Skeletal muscle tissue (tissue), 4 donors: ENCODE data around the gene L3MBTL4. TPM values are rescaled to one million over a fixed set of nuclear protein-coding genes. Genes with fewer than 3 reads are reported as not detected.

Experiments
- H3K27ac ChIP-seq: one replicate; pipeline ENCODE4 v1.7.0; 2013; ENCODE audit warnings: mild to moderate bottlenecking, low read depth, low read length, inconsistent platforms
- H3K27me3 ChIP-seq, 3 donors: one replicate each; pipeline ENCODE4 v1.7.0; 2013; ENCODE audit warnings: low read length in 3 of 3; ENCODE audit not compliant: control insufficient read depth in 3 of 3, insufficient read depth in 3 of 3
- H3K36me3 ChIP-seq, 3 donors: one replicate each; pipeline ENCODE4 v1.7.0; 2013; ENCODE audit warnings: low read length in 3 of 3; ENCODE audit not compliant: control insufficient read depth in 3 of 3, insufficient read depth in 3 of 3
- H3K4me1 ChIP-seq, 3 donors: one replicate each; pipeline ENCODE4 v1.7.0; 2013; ENCODE audit warnings: low read length in 3 of 3, mild to moderate bottlenecking in 3 of 3; ENCODE audit not compliant: control insufficient read depth in 3 of 3, insufficient read depth in 3 of 3
- H3K4me3 ChIP-seq, 3 donors: one replicate each; pipeline ENCODE4 v1.7.0; 2013; ENCODE audit warnings: low read length in 3 of 3
- H3K9ac ChIP-seq, 3 donors: one replicate each; pipeline ENCODE4 v1.7.0; 2013; ENCODE audit warnings: low read length in 3 of 3, mild to moderate bottlenecking in 3 of 3, moderate library complexity in 2 of 3, low read depth in 1 of 3
- H3K9me3 ChIP-seq, 3 donors: one replicate each; pipeline ENCODE4 v1.7.0; 2013; ENCODE audit warnings: low read length in 3 of 3; ENCODE audit not compliant: control insufficient read depth in 3 of 3
- total RNA-seq: library from RNA; depleted of rRNA; stranded (reverse); fragments of >200 nt; gene quantifications from one replicate; pipeline ENCODE4 v1.2.3, GENCODE V29; 2014
- donor health status: Osteomylitis.

L3MBTL4 gene
- total RNA-seq, 1 donor from 2014 or later: 5.2 TPM

GRCh38 chr18:6323319-6323889 is 91.3 kb downstream of the L3MBTL4 start:
- Histone ChIP-seq H3K9ac (no peak overlapping the region), H3K36me3 (no peaks in the 10 kb centered on the region), H3K4me1 (no peaks in the 10 kb centered on the region), H3K4me3 (no peak overlapping the region), H3K9me3 (peaks cover 0 to 6% (median 3%) of the 10 kb centered on the region in 3 donors), H3K27ac (no peak overlapping the region), H3K27me3 (no peaks in the 10 kb centered on the region)

- no peak overlapping the region for H3K4me3 ChIP-seq
Observed at GRCh38 chr18:6315517-6316331, 99.0 kb downstream of the L3MBTL4 start.

GRCh38 chr18:6313415-6313814 is 101.3 kb downstream of the L3MBTL4 start:
- Histone ChIP-seq H3K4me1 (no peaks in the 10 kb centered on the region), H3K36me3 (no peaks in the 10 kb centered on the region), H3K4me3 (no peak overlapping the region), H3K9ac (no peak overlapping the region), H3K27ac (no peak overlapping the region), H3K9me3 (no peaks in the 10 kb centered on the region), H3K27me3 (no peaks in the 10 kb centered on the region)

More at GRCh38 chr18:6315517-6316331, 99.0 kb downstream of the L3MBTL4 start:
- no peak overlapping the region for H3K9ac ChIP-seq
- no peaks in the 10 kb centered on the region for H3K9me3 ChIP-seq
- H3K27me3 ChIP-seq: no peaks in the 10 kb centered on the region
- no peaks in the 10 kb centered on the region for H3K4me1 ChIP-seq
- H3K27ac ChIP-seq: no peak overlapping the region
- no peaks in the 10 kb centered on the region for H3K36me3 ChIP-seq

- H3K4me1 ChIP-seq: no peaks in the 10 kb centered on the region
- H3K36me3 ChIP-seq: no peaks in the 10 kb centered on the region
- no peak overlapping the region for H3K4me3 ChIP-seq
- H3K27ac ChIP-seq: no peak overlapping the region
- H3K9me3 ChIP-seq: no peaks in the 10 kb centered on the region
- no peaks in the 10 kb centered on the region for H3K27me3 ChIP-seq
- H3K9ac ChIP-seq: no peak overlapping the region
Observed at GRCh38 chr18:6311456-6312215, 103.1 kb downstream of the L3MBTL4 start.

GRCh38 chr18:6310714-6311113 is 104.0 kb downstream of the L3MBTL4 start:
- Histone ChIP-seq H3K9me3 (no peaks in the 10 kb centered on the region), H3K36me3 (no peaks in the 10 kb centered on the region), H3K4me1 (no peaks in the 10 kb centered on the region)

GRCh38 chr18:6297875-6298274 is 116.8 kb downstream of the L3MBTL4 start:
- H3K9me3 ChIP-seq: no peaks in the 10 kb centered on the region
- no peaks in the 10 kb centered on the region for H3K36me3 ChIP-seq
- H3K4me1 ChIP-seq: no peaks in the 10 kb centered on the region
- H3K27me3 ChIP-seq: no peaks in the 10 kb centered on the region
- H3K4me3 ChIP-seq: no peak overlapping the region
- H3K27ac ChIP-seq: no peak overlapping the region
- no peak overlapping the region for H3K9ac ChIP-seq

More at GRCh38 chr18:6310714-6311113, 104.0 kb downstream of the L3MBTL4 start:
- Histone ChIP-seq H3K9ac (no peak overlapping the region), H3K27ac (no peak overlapping the region), H3K4me3 (no peak overlapping the region), H3K27me3 (no peaks in the 10 kb centered on the region)

GRCh38 chr18:6294148-6294784 is 120.4 kb downstream of the L3MBTL4 start:
- Histone ChIP-seq H3K4me3 (no peak overlapping the region), H3K36me3 (no peaks in the 10 kb centered on the region), H3K27ac (no peak overlapping the region), H3K9ac (no peak overlapping the region), H3K4me1 (no peaks in the 10 kb centered on the region), H3K9me3 (no peaks in the 10 kb centered on the region), H3K27me3 (no peaks in the 10 kb centered on the region)

- H3K27ac ChIP-seq: no peak overlapping the region
- H3K36me3 ChIP-seq: no peaks in the 10 kb centered on the region
- H3K27me3 ChIP-seq: no peaks in the 10 kb centered on the region
- H3K9me3 ChIP-seq: no peaks in the 10 kb centered on the region
- H3K4me1 ChIP-seq: no peaks in the 10 kb centered on the region
- no peak overlapping the region for H3K9ac ChIP-seq
- no peak overlapping the region for H3K4me3 ChIP-seq
Observed at GRCh38 chr18:6289843-6290242, 124.9 kb downstream of the L3MBTL4 start.

GRCh38 chr18:6286585-6286984 is 128.1 kb downstream of the L3MBTL4 start:
- H3K4me3 ChIP-seq: no peak overlapping the region
- no peaks in the 10 kb centered on the region for H3K27me3 ChIP-seq
- H3K9me3 ChIP-seq: no peaks in the 10 kb centered on the region
- no peaks in the 10 kb centered on the region for H3K36me3 ChIP-seq
- no peak overlapping the region for H3K27ac ChIP-seq
- H3K9ac ChIP-seq: no peak overlapping the region
- no peaks in the 10 kb centered on the region for H3K4me1 ChIP-seq
